HG03432 (cell line): ENCODE results near the gene EFNA5.
A peak's percentile ranks its signal among the peaks of the same experiment; 100 is the strongest.

Experiments
- ATAC-seq: cut with Tn5 transposase; IDR thresholded peaks from one replicate; pipeline ENCODE4 v1.9.1; 2021; ENCODE audit warnings: mild to moderate bottlenecking, moderate library complexity; ENCODE audit not compliant: unreplicated experiment

Gene EFNA5

DNA sequence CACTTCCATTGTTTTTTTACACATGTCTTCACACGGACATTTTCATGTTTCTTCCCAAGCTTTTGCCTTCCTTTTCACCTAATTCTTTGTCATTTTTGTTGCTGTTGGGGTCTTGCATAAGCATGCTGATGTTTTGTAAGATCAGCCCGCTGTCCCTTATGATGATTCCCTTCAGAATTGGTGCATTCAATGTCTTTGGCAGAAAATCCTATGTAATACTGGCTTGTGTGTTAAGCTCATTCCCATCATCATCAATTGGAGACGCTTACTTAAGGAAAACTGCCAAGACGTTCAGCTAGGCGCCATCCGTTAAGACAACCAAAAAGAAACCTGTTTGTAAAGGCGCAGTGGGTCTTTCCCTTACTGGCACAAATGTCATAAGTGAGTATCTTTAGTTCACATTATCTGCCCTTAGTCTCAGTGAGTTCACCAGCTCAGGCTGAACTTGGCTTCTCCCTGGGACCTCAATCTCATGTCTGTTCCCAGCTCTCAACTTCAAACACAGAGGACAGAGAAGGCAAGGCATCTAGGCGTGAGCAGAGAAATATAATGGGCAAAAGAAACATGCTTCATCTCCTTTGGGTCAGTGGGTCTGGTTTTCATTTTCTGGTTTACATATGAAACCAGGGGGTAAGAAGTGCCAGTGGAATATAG, 97.9 kb downstream of the EFNA5 start:
- no peak for ATAC-seq

- ATAC-seq = peak; percentile 58
These were observed 98.9 kb downstream of the EFNA5 start for GRCh38 chr5:107571621-107572536.

DNA sequence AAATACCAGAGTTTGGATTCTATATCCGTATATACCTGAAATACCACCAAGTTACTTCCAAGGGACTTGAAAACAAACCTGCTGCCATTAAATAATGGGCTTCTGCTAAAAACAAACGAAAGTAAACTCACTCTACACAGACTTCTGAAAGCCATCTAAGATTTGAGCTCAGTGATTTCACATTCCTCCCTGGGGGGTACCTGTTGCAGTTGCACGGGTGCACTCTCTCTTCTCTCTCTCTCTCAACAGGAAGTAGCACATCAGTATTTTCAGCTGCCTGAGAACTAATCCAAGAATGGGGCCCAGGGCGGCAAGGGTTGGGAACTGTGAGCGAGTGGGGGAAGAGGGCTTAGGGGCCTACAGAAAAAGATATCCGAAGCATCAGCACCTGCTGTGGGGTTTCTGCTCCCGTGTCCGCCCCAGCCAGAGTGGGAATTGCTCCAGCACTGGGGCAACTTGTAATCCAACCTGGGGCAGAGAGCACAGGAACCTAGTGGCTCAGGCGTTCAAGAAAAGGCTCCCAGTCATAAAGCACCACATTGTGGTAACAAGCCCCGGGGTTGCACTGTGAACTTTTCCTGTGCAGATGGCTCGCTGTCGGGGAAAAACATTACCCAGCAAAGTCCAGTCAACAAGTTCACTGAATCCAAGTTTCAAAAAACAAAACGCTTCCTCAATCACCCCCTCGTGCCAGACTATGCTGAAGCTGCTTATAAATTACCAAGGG, 99.8 kb downstream of the EFNA5 start:
- peak; percentile 83 for ATAC-seq

DNA sequence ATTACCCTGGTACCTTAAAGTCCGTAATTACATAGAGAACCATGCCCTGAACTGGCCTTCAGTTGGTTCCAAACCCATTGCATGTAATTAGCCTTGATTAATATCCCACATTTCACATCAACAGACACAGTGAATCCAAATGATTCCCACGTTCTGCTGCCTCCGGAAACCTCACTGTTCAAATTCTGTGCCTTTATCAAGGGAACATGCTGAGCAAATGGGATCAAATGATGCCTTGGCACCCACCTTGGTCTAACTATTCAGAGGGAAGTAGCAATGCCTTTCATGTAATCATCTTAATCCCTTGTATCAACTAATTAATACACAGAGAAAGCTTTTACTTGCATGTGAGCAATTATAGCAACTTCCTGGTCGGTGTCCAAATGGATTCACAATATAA, 100.6 kb downstream of the EFNA5 start:
- ATAC-seq = no peak

GRCh38 chr5:107567901-107568671, 102.7 kb downstream of the EFNA5 start:
- ATAC-seq = no peak

DNA sequence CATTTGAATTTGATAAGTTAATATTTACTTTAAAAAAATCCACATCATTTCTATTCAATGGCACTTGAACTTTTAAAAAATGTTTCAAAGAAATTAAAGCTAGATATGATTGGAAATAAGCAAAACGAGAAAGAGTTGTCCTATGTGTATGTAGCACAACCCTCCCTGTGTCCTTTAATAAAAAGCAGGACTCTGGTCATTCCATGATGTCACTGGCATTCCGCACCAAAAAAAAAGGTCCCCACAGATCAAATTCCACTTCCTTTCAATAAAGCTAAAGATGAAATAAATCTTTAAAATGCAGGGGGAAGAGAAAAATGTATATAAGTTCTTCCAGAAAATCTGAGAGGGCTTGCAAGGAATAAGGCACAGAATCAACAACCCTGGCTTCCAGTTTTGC, 103.8 kb downstream of the EFNA5 start:
- ATAC-seq = no peak

DNA sequence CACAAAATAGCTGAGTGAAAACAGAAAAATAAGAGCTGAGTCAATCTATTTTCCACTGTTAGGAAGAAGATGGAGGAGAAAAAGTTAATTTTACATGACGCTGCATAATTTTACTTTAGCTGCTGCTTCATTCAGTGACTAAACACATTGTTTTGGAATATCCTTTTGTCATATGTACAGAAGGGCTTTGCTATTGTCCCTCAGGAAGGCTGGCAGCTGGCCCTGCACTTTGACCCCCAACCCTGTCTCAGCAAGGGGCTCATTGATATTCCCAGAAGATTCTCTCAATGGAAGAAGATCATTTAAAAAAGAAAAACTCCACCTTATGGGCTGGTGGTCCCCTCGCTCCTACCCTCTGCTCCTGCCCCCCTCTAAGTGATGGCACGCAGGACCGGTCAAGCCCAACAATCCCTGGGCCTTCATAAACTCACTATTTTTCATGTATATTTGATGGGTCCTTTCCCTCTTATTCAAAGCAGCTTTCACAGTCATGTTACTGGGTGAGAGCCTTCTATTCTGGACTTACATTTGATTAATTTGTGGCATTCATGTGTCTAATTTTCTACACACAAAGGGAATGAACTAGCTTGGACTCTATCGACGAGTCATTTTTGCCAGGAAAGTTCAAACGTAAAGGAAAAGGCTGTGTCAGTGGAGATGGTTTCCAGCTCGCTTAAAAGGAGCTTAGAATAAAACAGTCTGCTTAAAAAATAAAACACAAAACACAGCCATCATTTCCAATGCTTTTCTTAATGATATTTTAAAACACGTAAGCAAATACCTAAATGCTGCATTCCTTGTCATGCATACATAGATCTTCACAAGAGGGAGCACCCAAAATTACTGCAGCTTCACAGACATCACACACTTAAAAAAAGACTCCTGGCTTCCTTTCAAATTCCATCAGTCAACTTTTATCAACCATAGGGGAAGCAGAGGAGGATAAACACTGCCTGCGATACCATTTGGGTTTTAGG, 104.7 kb downstream of the EFNA5 start:
- no peak for ATAC-seq

- ATAC-seq = no peak
These were observed 105.8 kb downstream of the EFNA5 start for GRCh38 chr5:107564931-107565372.

DNA sequence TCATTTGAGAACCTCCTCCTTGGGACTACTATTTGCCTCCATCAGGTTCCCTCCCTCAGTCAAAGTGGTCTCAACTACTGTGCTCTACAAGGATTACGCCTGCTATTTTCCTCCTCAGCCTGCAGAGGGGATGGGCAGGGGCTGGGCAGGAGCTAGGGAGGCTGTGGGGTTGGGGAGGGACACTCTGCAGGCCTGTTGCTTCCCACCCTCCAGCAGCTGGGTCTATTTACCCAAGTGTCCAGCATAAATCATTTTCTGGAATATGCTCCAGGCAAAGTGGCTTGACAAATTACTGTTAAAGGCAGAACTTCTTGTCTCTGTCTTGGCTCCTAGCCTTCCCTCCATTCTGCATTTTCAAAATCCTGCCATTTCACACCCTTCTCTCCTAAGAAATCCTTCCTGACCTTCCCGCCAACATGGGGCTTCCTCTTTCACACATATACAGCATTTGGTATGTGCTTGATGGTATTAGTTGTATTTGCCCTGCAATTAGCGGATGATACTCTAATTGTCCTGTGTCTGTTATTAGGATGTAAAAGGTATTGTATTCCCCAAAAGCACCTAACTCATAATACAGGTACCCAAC, 106.7 kb downstream of the EFNA5 start:
- no peak for ATAC-seq

- ATAC-seq = peak; percentile 42
These were observed 110.4 kb downstream of the EFNA5 start for GRCh38 chr5:107560377-107560776.

GRCh38 chr5:107558823-107559375, 111.8 kb downstream of the EFNA5 start:
- no peak for ATAC-seq

DNA sequence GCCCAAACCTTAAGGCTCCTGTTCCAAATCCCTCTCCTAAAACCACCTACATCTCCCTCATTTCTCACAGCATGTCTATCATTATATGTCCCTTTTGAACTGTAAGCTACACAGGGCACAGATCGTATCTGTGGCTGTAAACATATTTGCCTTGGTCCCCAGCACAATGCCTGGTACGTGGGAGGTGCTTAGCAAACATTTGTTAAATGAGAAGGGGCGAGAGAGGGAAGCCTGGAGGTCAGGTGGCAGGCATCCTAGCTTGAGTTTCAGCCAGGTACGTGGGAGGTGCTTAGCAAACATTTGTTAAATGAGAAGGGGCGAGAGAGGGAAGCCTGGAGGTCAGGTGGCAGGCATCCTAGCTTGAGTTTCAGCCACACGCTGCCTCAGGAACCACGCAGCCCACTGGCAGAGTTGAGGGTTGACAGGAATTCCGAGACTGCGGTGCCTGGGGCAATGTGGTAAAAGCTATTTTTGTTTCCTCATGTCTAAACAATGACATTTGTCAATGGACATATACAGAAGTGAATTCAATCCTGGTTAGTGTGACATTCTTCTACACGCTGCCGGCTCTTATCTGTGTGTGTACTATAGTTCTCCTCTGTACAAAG, 113.6 kb downstream of the EFNA5 start:
- no peak for ATAC-seq

GRCh38 chr5:107556575-107556974, 114.2 kb downstream of the EFNA5 start:
- no peak for ATAC-seq

DNA sequence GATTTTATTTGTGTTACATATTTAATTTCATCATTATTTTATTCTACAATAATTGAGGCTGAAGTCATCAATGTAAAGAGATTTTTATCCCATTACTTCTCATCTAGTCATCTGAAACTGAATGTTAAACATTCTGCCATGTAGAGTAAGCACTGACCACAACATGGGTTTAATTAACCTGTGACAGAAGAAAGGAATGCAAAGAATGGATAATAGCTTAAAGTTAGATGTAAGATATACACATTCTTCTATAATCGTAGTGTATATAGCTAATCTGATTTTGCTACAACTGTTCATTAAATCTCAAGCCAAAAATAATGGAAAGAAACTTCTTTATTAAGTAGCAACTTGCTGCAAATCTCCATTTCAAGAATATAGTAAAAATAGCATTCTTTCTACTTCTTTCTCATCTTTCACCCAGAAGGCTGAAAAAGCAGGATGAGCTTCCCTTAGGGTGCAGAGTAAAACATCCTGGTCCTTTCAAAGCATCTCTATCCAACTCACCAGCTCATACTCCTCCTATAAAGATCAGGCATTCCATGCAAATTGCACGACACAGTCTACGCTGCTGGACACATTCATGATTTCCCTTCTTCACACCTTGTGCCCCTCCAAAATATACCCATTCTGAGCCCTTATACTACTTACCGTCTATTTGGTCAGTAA, 115.2 kb downstream of the EFNA5 start:
- no peak for ATAC-seq

GRCh38 chr5:107554776-107555424, 115.8 kb downstream of the EFNA5 start:
- ATAC-seq = no peak

- peak; percentile 43 for ATAC-seq
These were observed 117.6 kb downstream of the EFNA5 start for GRCh38 chr5:107553117-107553555.

- no peak for ATAC-seq
These were observed 119.6 kb downstream of the EFNA5 start for GRCh38 chr5:107551088-107551487.
